WTC11 (cell line): ENCODE results near the gene CNTNAP2. TPM values are rescaled to one million over a fixed set of nuclear protein-coding genes. Genes with fewer than 3 reads are reported as not detected.

Source experiments
- ATAC-seq: fragments of 200-7000 bp; cut with Tn5 transposase; 2 replicates; pipeline ENCODE4 v1.10.0; 2021; ENCODE audit warnings: mild to moderate bottlenecking, moderate library complexity
- CTCF ChIA-PET: fragments of 300-600 bp; sonication (Branson Sonifier 250); formaldehyde crosslinking; loops from one replicate; lab custom pipeline; 2021; ENCODE audit warnings: antibody characterized with exemption; lab: Charles Lee
- POLR2A ChIA-PET: fragments of 350-600 bp; sonication (Branson Sonifier 250); formaldehyde crosslinking; loops from one replicate; lab custom pipeline; 2021; ENCODE audit warnings: antibody characterized with exemption; lab: Charles Lee
- DNase-seq: peaks from one replicate; pipeline ENCODE4 v3.0.0; 2021; ENCODE audit warnings: low spot score
- H3K27ac Mint-ChIP-seq: 2 replicates; pipeline ENCODE4 v1.8.0; 2021; ENCODE audit warnings: mixed read lengths
- H3K27me3 Mint-ChIP-seq: 2 replicates; pipeline ENCODE4 v1.8.0; 2021; ENCODE audit warnings: low read depth, mild to moderate bottlenecking, moderate library complexity, mixed read lengths
- H3K36me3 Mint-ChIP-seq: 2 replicates; pipeline ENCODE4 v1.8.0; 2021; ENCODE audit warnings: mixed read lengths
- H3K4me1 Mint-ChIP-seq: 2 replicates; pipeline ENCODE4 v1.8.0; 2022; ENCODE audit warnings: mixed read lengths
- H3K4me3 Mint-ChIP-seq: 2 replicates; pipeline ENCODE4 v1.8.0; 2021; ENCODE audit warnings: mild to moderate bottlenecking, moderate library complexity, mixed read lengths
- H3K9me3 Mint-ChIP-seq: 2 replicates; pipeline ENCODE4 v1.8.0; 2021; ENCODE audit warnings: mixed read lengths
- ATF1 ChIP-seq: sonication (generic); formaldehyde crosslinking; IDR thresholded peaks from 2 replicates; pipeline ENCODE4 v1.8.1; 2023; ENCODE audit warnings: mild to moderate bottlenecking, moderate library complexity, missing genetic modification reagents
- CREB1 ChIP-seq: sonication (generic); formaldehyde crosslinking; IDR thresholded peaks from 2 replicates; pipeline ENCODE4 v1.8.0; 2023; ENCODE audit warnings: mild to moderate bottlenecking, missing genetic modification reagents
- FOXP1 ChIP-seq: sonication (generic); formaldehyde crosslinking; IDR thresholded peaks from 2 replicates; pipeline ENCODE4 v1.8.0; 2022; ENCODE audit warnings: missing genetic modification reagents, mild to moderate bottlenecking, moderate library complexity, borderline replicate concordance
- GABPB1 ChIP-seq: sonication (generic); formaldehyde crosslinking; IDR thresholded peaks from 2 replicates; pipeline ENCODE4 v1.8.1; 2023; ENCODE audit warnings: mild to moderate bottlenecking, missing genetic modification reagents
- MXD4 ChIP-seq: fragments of 250-450 bp; sonication (Bioruptor Pico); IDR thresholded peaks from 2 replicates; pipeline ENCODE4 v1.8.0; 2021; ENCODE audit warnings: mild to moderate bottlenecking, moderate library complexity, borderline replicate concordance
- OVOL2 ChIP-seq: fragments of 250-450 bp; sonication (Bioruptor Pico); IDR thresholded peaks from 2 replicates; pipeline ENCODE4 v1.9.0; 2021; ENCODE audit warnings: mild to moderate bottlenecking, borderline replicate concordance
- RELA ChIP-seq: sonication (generic); formaldehyde crosslinking; IDR thresholded peaks from 2 replicates; pipeline ENCODE4 v1.8.1; 2022; ENCODE audit warnings: missing genetic modification reagents, mild to moderate bottlenecking, borderline replicate concordance
- SOX15 ChIP-seq: fragments of 250-450 bp; sonication (Bioruptor Pico); IDR thresholded peaks from 2 replicates; pipeline ENCODE4 v1.9.0; 2021; ENCODE audit warnings: mild to moderate bottlenecking
- SP1 ChIP-seq: sonication (generic); formaldehyde crosslinking; conservative IDR thresholded peaks from 2 replicates; pipeline ENCODE4 v1.8.1; 2022; ENCODE audit warnings: missing genetic modification reagents
- TCF7 ChIP-seq: sonication (generic); formaldehyde crosslinking; IDR thresholded peaks from 2 replicates; pipeline ENCODE4 v1.8.0; 2022; ENCODE audit warnings: mild to moderate bottlenecking, low read depth, missing genetic modification reagents, moderate library complexity
- TP53 ChIP-seq: sonication (generic); formaldehyde crosslinking; IDR thresholded peaks from 2 replicates; pipeline ENCODE4 v1.8.1; 2023; ENCODE audit warnings: mild to moderate bottlenecking, missing genetic modification reagents
- ZNF232 ChIP-seq: sonication (generic); formaldehyde crosslinking; IDR thresholded peaks from 2 replicates; pipeline ENCODE4 v1.8.0; 2022; ENCODE audit warnings: mild to moderate bottlenecking, missing genetic modification reagents
- ZNF263 ChIP-seq: sonication (generic); formaldehyde crosslinking; IDR thresholded peaks from 2 replicates; pipeline ENCODE4 v1.8.1; 2022; ENCODE audit warnings: low read depth, mild to moderate bottlenecking, moderate library complexity, missing genetic modification reagents
- ZNF317 ChIP-seq: sonication (generic); formaldehyde crosslinking; IDR thresholded peaks from 2 replicates; pipeline ENCODE4 v1.8.1; 2023; ENCODE audit warnings: low read depth, mild to moderate bottlenecking, moderate library complexity, missing genetic modification reagents, borderline replicate concordance
- total RNA-seq: library from RNA; stranded (reverse); gene quantifications from 3 replicates; pipeline ENCODE4 v1.2.3, GENCODE V29; 2021
- TF ChIP-seq, protein P1 (sequence below): sonication (generic); formaldehyde crosslinking; IDR thresholded peaks from 2 replicates; pipeline ENCODE4 v1.8.0; 2023; ENCODE audit warnings: missing genetic modification reagents, mild to moderate bottlenecking, borderline replicate concordance
- TF ChIP-seq, protein P2 (sequence below): sonication (generic); formaldehyde crosslinking; IDR thresholded peaks from 2 replicates; pipeline ENCODE4 v1.8.1; 2023; ENCODE audit warnings: mild to moderate bottlenecking, missing genetic modification reagents, moderate library complexity
- TF ChIP-seq, protein P3 (sequence below): sonication (generic); formaldehyde crosslinking; conservative IDR thresholded peaks from 2 replicates; pipeline ENCODE4 v1.8.1; 2023; ENCODE audit warnings: mild to moderate bottlenecking, low read depth, missing genetic modification reagents, moderate library complexity
- TF ChIP-seq, protein P4 (sequence below): sonication (generic); formaldehyde crosslinking; IDR thresholded peaks from 2 replicates; pipeline ENCODE4 v1.8.0; 2022; ENCODE audit warnings: mild to moderate bottlenecking, missing genetic modification reagents
- TF ChIP-seq, protein P5 (sequence below): fragments of 200-600 bp; IDR thresholded peaks from 2 replicates; pipeline ENCODE4 v1.8.0; 2022; ENCODE audit warnings: antibody characterized with exemption
- TF ChIP-seq, protein P6 (sequence below): fragments of 250-450 bp; sonication (Bioruptor Pico); IDR thresholded peaks from 2 replicates; pipeline ENCODE4 v1.9.0; 2021; ENCODE audit warnings: moderate library complexity, mild to moderate bottlenecking, inconsistent platforms, borderline replicate concordance
- TF ChIP-seq, protein P7 (sequence below): sonication (generic); formaldehyde crosslinking; IDR thresholded peaks from 2 replicates; pipeline ENCODE4 v1.8.1; 2023; ENCODE audit warnings: mild to moderate bottlenecking, missing genetic modification reagents

The CNTNAP2 gene
- total RNA-seq, 1 experiment from 2014 or later, result 63.8 TPM

DNA sequence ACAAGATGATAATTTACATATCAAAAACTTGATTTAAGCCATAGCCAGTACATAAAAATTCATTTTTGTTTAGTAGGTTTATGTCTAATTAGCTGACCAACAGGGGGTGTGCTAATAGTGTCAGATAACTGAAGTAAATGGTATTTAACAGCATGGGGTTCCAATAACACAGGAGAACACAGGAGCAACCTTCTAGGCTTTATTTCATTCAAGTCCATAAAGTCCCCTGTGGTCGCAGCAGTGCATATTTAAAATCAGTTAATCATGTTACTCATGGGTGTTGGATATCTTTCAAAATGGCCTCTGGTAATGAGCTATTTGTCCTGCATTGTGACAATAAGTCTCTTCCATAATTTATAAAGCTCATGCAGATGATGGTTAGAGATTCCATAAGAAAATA lies 238.6 kb downstream of the CNTNAP2 start:
- Mint-ChIP-seq H3K27ac (no peak overlapping the region), H3K9me3 (peaks cover 4% of the 10 kb centered on the region), H3K4me3 (no peak overlapping the region), H3K36me3 (no peaks in the 10 kb centered on the region), H3K4me1 (no peaks in the 10 kb centered on the region), H3K27me3 (no peaks in the 10 kb centered on the region)
- DNase-seq (no peak), ATAC-seq (no peak)
- TF ChIP-seq CREB1 (CRISPR knock-in tag) (no peak), OVOL2 (CRISPR knock-in tag) (no peak), ZNF232 (CRISPR knock-in tag) (no peak)
- TF ChIP-seq, protein P1, sequence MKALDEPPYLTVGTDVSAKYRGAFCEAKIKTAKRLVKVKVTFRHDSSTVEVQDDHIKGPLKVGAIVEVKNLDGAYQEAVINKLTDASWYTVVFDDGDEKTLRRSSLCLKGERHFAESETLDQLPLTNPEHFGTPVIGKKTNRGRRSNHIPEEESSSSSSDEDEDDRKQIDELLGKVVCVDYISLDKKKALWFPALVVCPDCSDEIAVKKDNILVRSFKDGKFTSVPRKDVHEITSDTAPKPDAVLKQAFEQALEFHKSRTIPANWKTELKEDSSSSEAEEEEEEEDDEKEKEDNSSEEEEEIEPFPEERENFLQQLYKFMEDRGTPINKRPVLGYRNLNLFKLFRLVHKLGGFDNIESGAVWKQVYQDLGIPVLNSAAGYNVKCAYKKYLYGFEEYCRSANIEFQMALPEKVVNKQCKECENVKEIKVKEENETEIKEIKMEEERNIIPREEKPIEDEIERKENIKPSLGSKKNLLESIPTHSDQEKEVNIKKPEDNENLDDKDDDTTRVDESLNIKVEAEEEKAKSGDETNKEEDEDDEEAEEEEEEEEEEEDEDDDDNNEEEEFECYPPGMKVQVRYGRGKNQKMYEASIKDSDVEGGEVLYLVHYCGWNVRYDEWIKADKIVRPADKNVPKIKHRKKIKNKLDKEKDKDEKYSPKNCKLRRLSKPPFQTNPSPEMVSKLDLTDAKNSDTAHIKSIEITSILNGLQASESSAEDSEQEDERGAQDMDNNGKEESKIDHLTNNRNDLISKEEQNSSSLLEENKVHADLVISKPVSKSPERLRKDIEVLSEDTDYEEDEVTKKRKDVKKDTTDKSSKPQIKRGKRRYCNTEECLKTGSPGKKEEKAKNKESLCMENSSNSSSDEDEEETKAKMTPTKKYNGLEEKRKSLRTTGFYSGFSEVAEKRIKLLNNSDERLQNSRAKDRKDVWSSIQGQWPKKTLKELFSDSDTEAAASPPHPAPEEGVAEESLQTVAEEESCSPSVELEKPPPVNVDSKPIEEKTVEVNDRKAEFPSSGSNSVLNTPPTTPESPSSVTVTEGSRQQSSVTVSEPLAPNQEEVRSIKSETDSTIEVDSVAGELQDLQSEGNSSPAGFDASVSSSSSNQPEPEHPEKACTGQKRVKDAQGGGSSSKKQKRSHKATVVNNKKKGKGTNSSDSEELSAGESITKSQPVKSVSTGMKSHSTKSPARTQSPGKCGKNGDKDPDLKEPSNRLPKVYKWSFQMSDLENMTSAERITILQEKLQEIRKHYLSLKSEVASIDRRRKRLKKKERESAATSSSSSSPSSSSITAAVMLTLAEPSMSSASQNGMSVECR, result no peak
- ChIA-PET POLR2A (no interaction called here), CTCF (no interaction called here)

DNA sequence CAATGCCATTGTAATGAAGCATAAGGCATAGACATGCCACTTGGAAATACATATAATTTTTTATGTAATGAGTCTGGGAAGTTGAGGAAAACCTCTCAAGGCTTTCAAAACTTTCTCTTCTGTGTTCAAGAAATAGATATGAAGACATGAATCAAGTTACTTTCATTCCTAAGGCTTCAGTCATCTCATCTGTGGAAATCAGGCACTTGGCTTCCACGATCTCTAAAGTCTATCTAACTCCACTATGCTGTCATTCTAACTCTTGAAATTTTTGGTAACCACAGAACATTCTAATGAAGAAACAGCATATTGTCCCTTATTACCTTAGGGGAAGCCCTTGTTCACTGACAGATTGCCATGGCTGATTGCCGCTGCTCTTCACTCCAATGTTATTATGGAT lies 242.6 kb downstream of the CNTNAP2 start:
- H3K4me1 Mint-ChIP-seq, result peaks cover 8% of the 10 kb centered on the region
- H3K27me3 Mint-ChIP-seq, result no peaks in the 10 kb centered on the region
- no peaks in the 10 kb centered on the region for H3K9me3 Mint-ChIP-seq
- TF ChIP-seq ZNF317 (CRISPR knock-in tag) (no peak), MXD4 (no peak), ATF1 (no peak), FOXP1 (CRISPR knock-in tag) (no peak), RELA (CRISPR knock-in tag) (no peak), SOX15 (CRISPR knock-in tag) (no peak)
- TF ChIP-seq, protein P2, sequence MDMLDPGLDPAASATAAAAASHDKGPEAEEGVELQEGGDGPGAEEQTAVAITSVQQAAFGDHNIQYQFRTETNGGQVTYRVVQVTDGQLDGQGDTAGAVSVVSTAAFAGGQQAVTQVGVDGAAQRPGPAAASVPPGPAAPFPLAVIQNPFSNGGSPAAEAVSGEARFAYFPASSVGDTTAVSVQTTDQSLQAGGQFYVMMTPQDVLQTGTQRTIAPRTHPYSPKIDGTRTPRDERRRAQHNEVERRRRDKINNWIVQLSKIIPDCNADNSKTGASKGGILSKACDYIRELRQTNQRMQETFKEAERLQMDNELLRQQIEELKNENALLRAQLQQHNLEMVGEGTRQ (CRISPR knock-in tag), result no peak
- TF ChIP-seq, protein P3, sequence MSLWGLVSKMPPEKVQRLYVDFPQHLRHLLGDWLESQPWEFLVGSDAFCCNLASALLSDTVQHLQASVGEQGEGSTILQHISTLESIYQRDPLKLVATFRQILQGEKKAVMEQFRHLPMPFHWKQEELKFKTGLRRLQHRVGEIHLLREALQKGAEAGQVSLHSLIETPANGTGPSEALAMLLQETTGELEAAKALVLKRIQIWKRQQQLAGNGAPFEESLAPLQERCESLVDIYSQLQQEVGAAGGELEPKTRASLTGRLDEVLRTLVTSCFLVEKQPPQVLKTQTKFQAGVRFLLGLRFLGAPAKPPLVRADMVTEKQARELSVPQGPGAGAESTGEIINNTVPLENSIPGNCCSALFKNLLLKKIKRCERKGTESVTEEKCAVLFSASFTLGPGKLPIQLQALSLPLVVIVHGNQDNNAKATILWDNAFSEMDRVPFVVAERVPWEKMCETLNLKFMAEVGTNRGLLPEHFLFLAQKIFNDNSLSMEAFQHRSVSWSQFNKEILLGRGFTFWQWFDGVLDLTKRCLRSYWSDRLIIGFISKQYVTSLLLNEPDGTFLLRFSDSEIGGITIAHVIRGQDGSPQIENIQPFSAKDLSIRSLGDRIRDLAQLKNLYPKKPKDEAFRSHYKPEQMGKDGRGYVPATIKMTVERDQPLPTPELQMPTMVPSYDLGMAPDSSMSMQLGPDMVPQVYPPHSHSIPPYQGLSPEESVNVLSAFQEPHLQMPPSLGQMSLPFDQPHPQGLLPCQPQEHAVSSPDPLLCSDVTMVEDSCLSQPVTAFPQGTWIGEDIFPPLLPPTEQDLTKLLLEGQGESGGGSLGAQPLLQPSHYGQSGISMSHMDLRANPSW (CRISPR knock-in tag), result no peak
- TF ChIP-seq, protein P4, sequence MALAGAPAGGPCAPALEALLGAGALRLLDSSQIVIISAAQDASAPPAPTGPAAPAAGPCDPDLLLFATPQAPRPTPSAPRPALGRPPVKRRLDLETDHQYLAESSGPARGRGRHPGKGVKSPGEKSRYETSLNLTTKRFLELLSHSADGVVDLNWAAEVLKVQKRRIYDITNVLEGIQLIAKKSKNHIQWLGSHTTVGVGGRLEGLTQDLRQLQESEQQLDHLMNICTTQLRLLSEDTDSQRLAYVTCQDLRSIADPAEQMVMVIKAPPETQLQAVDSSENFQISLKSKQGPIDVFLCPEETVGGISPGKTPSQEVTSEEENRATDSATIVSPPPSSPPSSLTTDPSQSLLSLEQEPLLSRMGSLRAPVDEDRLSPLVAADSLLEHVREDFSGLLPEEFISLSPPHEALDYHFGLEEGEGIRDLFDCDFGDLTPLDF (CRISPR knock-in tag), result no peak
- no peaks in the 10 kb centered on the region for H3K36me3 Mint-ChIP-seq
- POLR2A ChIA-PET, result no interaction called here
- ATAC-seq, result no peak
- no peak overlapping the region for H3K4me3 Mint-ChIP-seq
- no peak overlapping the region for H3K27ac Mint-ChIP-seq
- DNase-seq, result no peak
- CTCF ChIA-PET, result no interaction called here

DNA sequence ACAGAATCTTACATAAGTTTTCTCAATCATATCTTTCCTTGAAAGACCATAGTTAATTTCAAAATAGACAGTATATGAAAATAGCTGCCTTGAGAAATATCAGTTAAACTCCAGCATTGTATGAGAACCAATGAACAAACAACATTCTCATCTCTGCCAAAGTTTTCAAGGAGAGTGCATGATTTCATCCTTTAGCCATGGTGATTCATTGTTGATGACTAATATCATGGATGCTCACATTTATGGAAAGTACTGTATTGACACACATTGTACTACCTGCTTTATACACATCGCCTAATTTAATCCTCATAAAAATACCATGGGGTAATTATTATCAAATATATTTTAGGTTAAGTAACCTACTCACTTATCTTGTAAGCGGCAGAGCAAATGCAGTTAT lies 250.3 kb downstream of the CNTNAP2 start:
- no peaks in the 10 kb centered on the region for H3K36me3 Mint-ChIP-seq
- H3K27ac Mint-ChIP-seq, result no peak overlapping the region
- no peak for ATAC-seq
- H3K27me3 Mint-ChIP-seq, result no peaks in the 10 kb centered on the region
- H3K4me3 Mint-ChIP-seq, result no peak overlapping the region
- DNase-seq, result no peak
- CTCF ChIA-PET, result no interaction called here
- POLR2A ChIA-PET, result no interaction called here
- no peaks in the 10 kb centered on the region for H3K9me3 Mint-ChIP-seq
- H3K4me1 Mint-ChIP-seq, result no peaks in the 10 kb centered on the region
- TF ChIP-seq SOX15 (CRISPR knock-in tag) (no peak), SP1 (CRISPR knock-in tag) (no peak), TCF7 (CRISPR knock-in tag) (no peak), TP53 (no peak), GABPB1 (no peak), ZNF263 (CRISPR knock-in tag) (no peak)
- TF ChIP-seq, protein P5, sequence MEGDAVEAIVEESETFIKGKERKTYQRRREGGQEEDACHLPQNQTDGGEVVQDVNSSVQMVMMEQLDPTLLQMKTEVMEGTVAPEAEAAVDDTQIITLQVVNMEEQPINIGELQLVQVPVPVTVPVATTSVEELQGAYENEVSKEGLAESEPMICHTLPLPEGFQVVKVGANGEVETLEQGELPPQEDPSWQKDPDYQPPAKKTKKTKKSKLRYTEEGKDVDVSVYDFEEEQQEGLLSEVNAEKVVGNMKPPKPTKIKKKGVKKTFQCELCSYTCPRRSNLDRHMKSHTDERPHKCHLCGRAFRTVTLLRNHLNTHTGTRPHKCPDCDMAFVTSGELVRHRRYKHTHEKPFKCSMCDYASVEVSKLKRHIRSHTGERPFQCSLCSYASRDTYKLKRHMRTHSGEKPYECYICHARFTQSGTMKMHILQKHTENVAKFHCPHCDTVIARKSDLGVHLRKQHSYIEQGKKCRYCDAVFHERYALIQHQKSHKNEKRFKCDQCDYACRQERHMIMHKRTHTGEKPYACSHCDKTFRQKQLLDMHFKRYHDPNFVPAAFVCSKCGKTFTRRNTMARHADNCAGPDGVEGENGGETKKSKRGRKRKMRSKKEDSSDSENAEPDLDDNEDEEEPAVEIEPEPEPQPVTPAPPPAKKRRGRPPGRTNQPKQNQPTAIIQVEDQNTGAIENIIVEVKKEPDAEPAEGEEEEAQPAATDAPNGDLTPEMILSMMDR, result no peak
- TF ChIP-seq, protein P6, sequence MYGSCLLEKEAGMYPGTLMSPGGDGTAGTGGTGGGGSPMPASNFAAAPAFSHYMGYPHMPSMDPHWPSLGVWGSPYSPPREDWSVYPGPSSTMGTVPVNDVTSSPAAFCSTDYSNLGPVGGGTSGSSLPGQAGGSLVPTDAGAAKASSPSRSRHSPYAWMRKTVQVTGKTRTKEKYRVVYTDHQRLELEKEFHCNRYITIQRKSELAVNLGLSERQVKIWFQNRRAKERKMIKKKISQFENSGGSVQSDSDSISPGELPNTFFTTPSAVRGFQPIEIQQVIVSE, result no peak
- TF ChIP-seq, protein P7, sequence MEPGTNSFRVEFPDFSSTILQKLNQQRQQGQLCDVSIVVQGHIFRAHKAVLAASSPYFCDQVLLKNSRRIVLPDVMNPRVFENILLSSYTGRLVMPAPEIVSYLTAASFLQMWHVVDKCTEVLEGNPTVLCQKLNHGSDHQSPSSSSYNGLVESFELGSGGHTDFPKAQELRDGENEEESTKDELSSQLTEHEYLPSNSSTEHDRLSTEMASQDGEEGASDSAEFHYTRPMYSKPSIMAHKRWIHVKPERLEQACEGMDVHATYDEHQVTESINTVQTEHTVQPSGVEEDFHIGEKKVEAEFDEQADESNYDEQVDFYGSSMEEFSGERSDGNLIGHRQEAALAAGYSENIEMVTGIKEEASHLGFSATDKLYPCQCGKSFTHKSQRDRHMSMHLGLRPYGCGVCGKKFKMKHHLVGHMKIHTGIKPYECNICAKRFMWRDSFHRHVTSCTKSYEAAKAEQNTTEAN (CRISPR knock-in tag), result no peak
